Measurements from ENCODE around the gene IFNAR1. TPM values are rescaled to one million over a fixed set of nuclear protein-coding genes. Genes with fewer than 3 reads are reported as not detected.

IFNAR1 gene
- total RNA-seq, 1 experiment from 2014 or later, result 30.1 TPM

DNA sequence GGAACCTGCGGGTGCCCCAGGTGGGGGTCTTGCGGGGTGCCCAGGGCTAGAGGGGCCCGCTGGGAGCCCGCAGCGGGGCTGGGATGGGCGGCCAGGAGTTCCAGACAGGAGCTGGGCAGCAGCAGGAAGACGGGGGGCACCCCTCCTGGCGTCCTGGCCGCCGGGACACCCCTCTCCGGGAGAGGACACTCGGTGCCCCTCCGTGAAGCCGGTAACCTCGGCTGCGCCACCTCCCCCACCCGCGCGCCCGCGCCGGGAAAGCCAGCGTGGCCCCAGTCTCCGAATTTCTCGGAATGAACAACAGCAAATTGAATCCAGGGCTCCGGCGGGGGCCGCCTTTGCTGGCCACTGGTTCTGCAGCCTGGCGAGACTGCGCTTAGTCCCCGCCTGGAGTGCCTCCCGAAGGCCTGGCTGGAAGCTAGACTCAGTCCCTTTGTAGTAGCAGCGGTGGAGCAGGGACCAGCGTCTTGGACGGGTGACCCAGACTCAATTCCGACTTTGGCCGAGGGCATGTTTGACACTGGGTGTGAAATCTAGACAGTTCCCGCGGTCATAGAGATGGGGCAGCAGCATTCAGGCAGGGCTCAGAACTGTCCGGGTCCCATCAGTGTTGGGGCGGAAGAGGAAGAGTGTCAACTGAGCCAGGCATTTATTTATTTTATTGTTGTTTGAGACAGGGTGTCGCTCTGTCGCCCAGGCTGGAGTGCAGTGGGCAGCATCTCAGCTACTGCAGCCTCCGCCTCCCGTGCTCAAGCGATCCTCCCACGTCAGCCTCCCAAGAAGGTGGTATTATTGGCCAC, 79.2 kb downstream of the IFNAR1 start:
- DNase-seq, result peak; percentile 61 to 66

GRCh38 chr21:33406493-33406892, 81.7 kb downstream of the IFNAR1 start:
- no peak for DNase-seq
- H3K27ac ChIP-seq, result no peak overlapping the region
- H3K36me3 ChIP-seq, result peaks cover 2% of the 10 kb centered on the region; the same call in 1 of the 2 replicates
- H3K4me3 ChIP-seq, result no peak overlapping the region
- no peaks in the 10 kb centered on the region for H3K9me3 ChIP-seq (replicated peaks)
- H3K4me1 ChIP-seq, result peaks cover 5% of the 10 kb centered on the region; the same call in 1 of the 2 replicates
- H3K27me3 ChIP-seq, result no peaks in the 10 kb centered on the region

More for the DNA sequence above, 79.2 kb downstream of the IFNAR1 start:
- Histone ChIP-seq H3K9me3 (replicated peaks) (no peaks in the 10 kb centered on the region), H3K36me3 (no peaks in the 10 kb centered on the region; the same call in 1 of the 2 replicates), H3K27ac (peak overlapping the region; percentile 60), H3K4me1 (peaks cover 18% of the 10 kb centered on the region), H3K4me3 (peak overlapping the region; percentile 92), H3K27me3 (no peaks in the 10 kb centered on the region)

Other genes with a start within 250 kb of the IFNAR1 start
- gene IFNAR2, start 95.0 kb upstream of the IFNAR1 start, total RNA-seq (2014; rRNA removed; shearing (Covaris generic)), result 13.1 and 17.7 TPM in 2 replicates
- gene IL10RB, start 58.6 kb upstream of the IFNAR1 start, total RNA-seq (2014; rRNA removed; shearing (Covaris generic)), result 7.0 and 8.8 TPM in 2 replicates
- 67.1 and 71.6 TPM in 2 replicates for gene IFNGR2, start 78.4 kb downstream of the IFNAR1 start, total RNA-seq (2014; rRNA removed; shearing (Covaris generic))
- 23.4 and 23.7 TPM in 2 replicates for gene TMEM50B, start 155.0 kb downstream of the IFNAR1 start, total RNA-seq (2014; rRNA removed; shearing (Covaris generic))
- gene DNAJC28, start 166.7 kb downstream of the IFNAR1 start, total RNA-seq (2014; rRNA removed; shearing (Covaris generic)), result 1.6 and 2.0 TPM in 2 replicates
- 171 and 193 TPM in 2 replicates for gene GART, start 217.1 kb downstream of the IFNAR1 start, total RNA-seq (2014; rRNA removed; shearing (Covaris generic))
- gene SON, start 218.1 kb downstream of the IFNAR1 start, total RNA-seq (2014; rRNA removed; shearing (Covaris generic)), result 195 and 230 TPM in 2 replicates